HEK293 (cell line): ENCODE data around the gene GPATCH4.

Experiments
- CTCF ChIA-PET: fragments of 350-600 bp; formaldehyde crosslinking; extraction: SDS; loops from one replicate; lab custom pipeline; 2021; ENCODE audit warnings: antibody characterized with exemption; lab: Yijun Ruan, JAX
- POLR2A ChIA-PET: fragments of 300-600 bp; formaldehyde crosslinking; extraction: SDS; loops from one replicate; lab custom pipeline; 2020; ENCODE audit warnings: antibody characterized with exemption, inconsistent platforms; lab: Yijun Ruan, JAX
- H3K27ac ChIP-seq: fragments of 200-500 bp; sonication (Bioruptor generic); 2 replicates; pipeline ENCODE4 v1.5.1; 2014; ENCODE audit warnings: low read depth, low read length, control low read depth, inconsistent platforms; ENCODE audit errors: extremely low read depth
- H3K36me3 ChIP-seq, 2 experiments: fragments of 200-500 bp in 1 of 2; sonication (Bioruptor generic) in 1 of 2; 1 replicate in 1 of 2; 2 replicates in 1 of 2; pipeline ENCODE4 v1.5.1; 2014 to 2017; ENCODE audit warnings: inconsistent platforms in 2 of 2, low read length in 2 of 2; ENCODE audit not compliant: control insufficient read depth in 2 of 2, insufficient read depth in 1 of 2
- H3K4me1 ChIP-seq: fragments of 200-500 bp; sonication (Bioruptor generic); 2 replicates; pipeline ENCODE4 v1.5.1; 2014; ENCODE audit warnings: mild to moderate bottlenecking, low read length, inconsistent platforms; ENCODE audit not compliant: control insufficient read depth, insufficient read depth
- H3K4me3 ChIP-seq: 2 replicates; pipeline ENCODE4 v1.5.1; 2011; ENCODE audit warnings: low read depth, mild to moderate bottlenecking, control low read depth, low read length, moderate library complexity
- H3K9me3 ChIP-seq: fragments of 200-500 bp; sonication (Bioruptor generic); 2 replicates; pipeline ENCODE4 v1.5.1; 2014; ENCODE audit warnings: low read depth, low read length, inconsistent platforms; ENCODE audit not compliant: control insufficient read depth, insufficient read depth
- KLF16 ChIP-seq: fragments of 450-650 bp; formaldehyde crosslinking; IDR thresholded peaks from 2 replicates; pipeline ENCODE4 v1.5.1; 2017; ENCODE audit warnings: missing biosample characterization, missing genetic modification characterization
- ZBTB48 ChIP-seq: fragments of 450-650 bp; formaldehyde crosslinking; IDR thresholded peaks from 2 replicates; pipeline ENCODE4 v1.5.1; 2016; ENCODE audit warnings: missing biosample characterization, missing genetic modification characterization
- ZNF133 ChIP-seq: fragments of 450-650 bp; formaldehyde crosslinking; IDR thresholded peaks from 2 replicates; pipeline ENCODE4 v1.5.1; 2016; ENCODE audit warnings: missing biosample characterization, missing genetic modification characterization
- ZNF292 ChIP-seq: fragments of 450-650 bp; formaldehyde crosslinking; IDR thresholded peaks from 2 replicates; pipeline ENCODE4 v1.5.1; 2016; ENCODE audit warnings: low read depth, missing biosample characterization, missing genetic modification characterization, borderline replicate concordance
- ZNF324 ChIP-seq: fragments of 450-650 bp; formaldehyde crosslinking; IDR thresholded peaks from 2 replicates; pipeline ENCODE4 v1.5.1; 2016; ENCODE audit warnings: missing biosample characterization, missing genetic modification characterization
- ZNF404 ChIP-seq: fragments of 450-650 bp; formaldehyde crosslinking; IDR thresholded peaks from 2 replicates; pipeline ENCODE4 v1.5.1; 2017; ENCODE audit warnings: missing biosample characterization, missing genetic modification characterization
- ZNF529 ChIP-seq: fragments of 450-650 bp; formaldehyde crosslinking; IDR thresholded peaks from 2 replicates; pipeline ENCODE4 v1.5.1; 2017; ENCODE audit warnings: missing genetic modification characterization, missing biosample characterization; ENCODE audit not compliant: insufficient replicate concordance
- ZNF596 ChIP-seq: fragments of 450-650 bp; IDR thresholded peaks from 2 replicates; pipeline ENCODE4 v1.5.0; 2018; ENCODE audit warnings: missing biosample characterization, mild to moderate bottlenecking, missing genetic modification characterization, moderate library complexity
- ZNF610 ChIP-seq: fragments of 450-650 bp; formaldehyde crosslinking; IDR thresholded peaks from 2 replicates; pipeline ENCODE4 v1.5.1; 2016; ENCODE audit warnings: missing biosample characterization, missing genetic modification characterization, borderline replicate concordance
- ZNF707 ChIP-seq: fragments of 450-650 bp; formaldehyde crosslinking; IDR thresholded peaks from 2 replicates; pipeline ENCODE4 v1.5.1; 2016; ENCODE audit warnings: missing biosample characterization, missing genetic modification characterization
- ZNF747 ChIP-seq: fragments of 450-650 bp; formaldehyde crosslinking; IDR thresholded peaks from 2 replicates; pipeline ENCODE4 v1.5.1; 2016; ENCODE audit warnings: missing biosample characterization, missing genetic modification characterization
- ZNF768 ChIP-seq: fragments of 450-650 bp; formaldehyde crosslinking; IDR thresholded peaks from 2 replicates; pipeline ENCODE4 v1.5.1; 2018; ENCODE audit warnings: missing biosample characterization, mild to moderate bottlenecking, missing genetic modification characterization
- ZNF785 ChIP-seq: fragments of 450-650 bp; formaldehyde crosslinking; IDR thresholded peaks from 2 replicates; pipeline ENCODE4 v1.5.1; 2016; ENCODE audit warnings: missing biosample characterization, missing genetic modification characterization
- ZNF837 ChIP-seq: fragments of 450-650 bp; formaldehyde crosslinking; IDR thresholded peaks from 2 replicates; pipeline ENCODE4 v1.5.1; 2016; ENCODE audit warnings: missing biosample characterization, missing genetic modification characterization
- ZSCAN30 ChIP-seq: fragments of 450-650 bp; IDR thresholded peaks from 2 replicates; pipeline ENCODE4 v1.5.1; 2018; ENCODE audit warnings: missing biosample characterization, mild to moderate bottlenecking, missing genetic modification characterization, moderate library complexity
- TF ChIP-seq, protein P1 (sequence below): fragments of 450-650 bp; formaldehyde crosslinking; optimal IDR thresholded peaks from 2 replicates; pipeline ENCODE3; 2016; ENCODE audit warnings: missing biosample characterization, mild to moderate bottlenecking, missing genetic modification characterization
- TF ChIP-seq, protein P2 (sequence below): fragments of 450-650 bp; formaldehyde crosslinking; IDR thresholded peaks from 2 replicates; pipeline ENCODE4 v1.5.1; 2016; ENCODE audit warnings: missing biosample characterization, missing genetic modification characterization, low read depth
- TF ChIP-seq, protein P3 (sequence below): fragments of 450-650 bp; formaldehyde crosslinking; IDR thresholded peaks from 2 replicates; pipeline ENCODE4 v1.5.1; 2016; ENCODE audit warnings: missing biosample characterization, missing genetic modification characterization
- TF ChIP-seq, protein P4 (sequence below): fragments of 450-650 bp; formaldehyde crosslinking; IDR thresholded peaks from 2 replicates; pipeline ENCODE4 v1.5.0; 2017; ENCODE audit warnings: missing biosample characterization, missing genetic modification characterization, borderline replicate concordance
- TF ChIP-seq, protein P5 (sequence below): fragments of 450-650 bp; formaldehyde crosslinking; IDR thresholded peaks from 2 replicates; pipeline ENCODE4 v1.5.1; 2016; ENCODE audit warnings: missing biosample characterization, missing genetic modification characterization, low read depth
- TF ChIP-seq, protein P6 (sequence below): fragments of 450-650 bp; formaldehyde crosslinking; IDR thresholded peaks from 2 replicates; pipeline ENCODE4 v1.5.1; 2016; ENCODE audit warnings: missing biosample characterization, missing genetic modification characterization

GPATCH4 gene

DNA sequence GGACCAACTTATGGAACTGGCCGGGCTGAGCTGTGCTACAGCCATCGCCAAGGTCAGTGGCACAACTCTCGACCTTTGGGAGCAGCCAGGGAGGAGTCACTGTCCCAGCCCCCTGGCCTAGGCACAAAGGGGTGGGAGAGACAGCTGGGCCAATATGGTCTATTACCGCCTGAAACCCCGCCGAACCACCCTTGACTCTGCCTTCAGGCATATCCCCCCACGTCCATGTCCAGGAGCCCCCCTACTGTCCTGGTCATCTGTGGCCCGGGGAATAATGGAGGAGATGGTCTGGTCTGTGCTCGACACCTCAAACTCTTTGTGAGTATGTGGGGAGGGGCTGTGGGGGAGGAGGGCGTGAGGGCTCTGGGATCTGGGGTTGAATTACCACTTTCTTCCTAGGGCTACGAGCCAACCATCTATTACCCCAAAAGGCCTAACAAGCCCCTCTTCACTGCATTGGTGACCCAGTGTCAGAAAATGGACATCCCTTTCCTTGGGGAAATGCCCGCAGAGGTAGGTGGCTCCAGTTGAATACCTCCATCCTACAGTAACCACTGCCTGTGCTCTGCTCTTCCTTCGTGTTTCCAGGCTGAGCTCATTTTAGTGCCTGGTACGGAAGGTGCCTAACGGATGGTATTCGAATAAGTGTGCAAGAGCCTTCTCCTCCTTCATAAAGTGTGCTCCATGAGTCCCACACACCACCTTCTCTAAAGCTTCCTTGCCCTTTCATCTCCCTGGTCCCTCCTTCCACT, 8.9 kb downstream of the GPATCH4 start (continued):
- TF ChIP-seq ZNF768 (tag by site-specific recombination) (no peak), ZNF529 (tag by site-specific recombination) (no peak), ZNF785 (tag by site-specific recombination) (no peak), ZBTB48 (tag by site-specific recombination) (peak; percentile 72; the same call in 1 of the 2 replicates)

DNA sequence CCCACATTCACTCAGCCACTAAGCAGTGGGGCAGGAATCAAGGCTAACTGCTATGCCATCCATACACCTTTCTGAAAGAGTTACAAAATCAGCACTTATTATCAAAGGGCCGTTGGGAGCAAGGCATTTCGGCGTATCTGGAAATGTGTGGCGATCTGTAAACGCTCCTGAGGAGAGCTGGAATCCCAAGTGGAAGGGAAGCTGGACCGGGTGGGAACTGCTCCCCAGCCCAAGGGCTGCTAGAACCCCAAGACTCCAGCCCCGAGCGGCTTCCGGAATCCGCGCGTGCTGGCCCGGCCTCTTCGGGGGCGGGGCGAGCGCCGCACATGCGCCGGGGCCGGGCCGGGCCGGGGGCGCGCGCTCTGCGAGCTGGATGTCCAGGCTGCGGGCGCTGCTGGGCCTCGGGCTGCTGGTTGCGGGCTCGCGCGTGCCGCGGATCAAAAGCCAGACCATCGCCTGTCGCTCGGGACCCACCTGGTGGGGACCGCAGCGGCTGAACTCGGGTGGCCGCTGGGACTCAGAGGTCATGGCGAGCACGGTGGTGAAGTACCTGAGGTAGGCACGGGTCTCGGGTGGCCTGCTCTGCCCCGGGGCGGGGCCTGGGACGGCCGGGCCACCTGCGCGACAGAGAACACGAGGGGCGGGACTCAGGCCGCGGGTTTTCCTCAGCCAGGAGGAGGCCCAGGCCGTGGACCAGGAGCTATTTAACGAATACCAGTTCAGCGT, 9.7 kb downstream of the GPATCH4 start, which contains the start of gene NAXE:
Gene NAXE, plus strand, starts transcription at position 345 of the 726 bp plus-strand sequence. Its CDS starts 29 bp downstream, at position 374.
- ChIA-PET POLR2A (interaction anchor here (0.8 to 2.1 kb wide), 11 partner anchors 8 to 139 kb away, joined by 3 to 17 read pairs (median 4); partner anchors contain the start of genes GPATCH4 and MEF2D), CTCF (interaction anchor here (0.6 to 2.2 kb wide), 20 partner anchors 8 to 235 kb away, joined by 3 to 13 read pairs (median 4); partner anchors contain the start of genes GPATCH4 and HAPLN2)
- TF ChIP-seq, protein P1, sequence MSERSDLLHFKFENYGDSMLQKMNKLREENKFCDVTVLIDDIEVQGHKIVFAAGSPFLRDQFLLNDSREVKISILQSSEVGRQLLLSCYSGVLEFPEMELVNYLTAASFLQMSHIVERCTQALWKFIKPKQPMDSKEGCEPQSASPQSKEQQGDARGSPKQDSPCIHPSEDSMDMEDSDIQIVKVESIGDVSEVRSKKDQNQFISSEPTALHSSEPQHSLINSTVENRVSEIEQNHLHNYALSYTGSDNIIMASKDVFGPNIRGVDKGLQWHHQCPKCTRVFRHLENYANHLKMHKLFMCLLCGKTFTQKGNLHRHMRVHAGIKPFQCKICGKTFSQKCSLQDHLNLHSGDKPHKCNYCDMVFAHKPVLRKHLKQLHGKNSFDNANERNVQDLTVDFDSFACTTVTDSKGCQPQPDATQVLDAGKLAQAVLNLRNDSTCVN (tag by site-specific recombination): peak; percentile 86
- TF ChIP-seq ZNF404 (tag by site-specific recombination) (no peak), ZSCAN30 (peak; percentile 71; the same call in 1 of the 2 replicates), ZNF324 (tag by site-specific recombination) (no peak), ZNF292 (no peak), ZNF133 (tag by site-specific recombination) (no peak), ZNF707 (tag by site-specific recombination) (no peak), ZNF747 (tag by site-specific recombination) (no peak), KLF16 (tag by site-specific recombination) (peak; percentile 81), ZNF837 (no peak), ZBTB48 (tag by site-specific recombination) (no peak), ZNF610 (no peak), ZNF596 (tag by site-specific recombination) (no peak)
- TF ChIP-seq, protein P2, sequence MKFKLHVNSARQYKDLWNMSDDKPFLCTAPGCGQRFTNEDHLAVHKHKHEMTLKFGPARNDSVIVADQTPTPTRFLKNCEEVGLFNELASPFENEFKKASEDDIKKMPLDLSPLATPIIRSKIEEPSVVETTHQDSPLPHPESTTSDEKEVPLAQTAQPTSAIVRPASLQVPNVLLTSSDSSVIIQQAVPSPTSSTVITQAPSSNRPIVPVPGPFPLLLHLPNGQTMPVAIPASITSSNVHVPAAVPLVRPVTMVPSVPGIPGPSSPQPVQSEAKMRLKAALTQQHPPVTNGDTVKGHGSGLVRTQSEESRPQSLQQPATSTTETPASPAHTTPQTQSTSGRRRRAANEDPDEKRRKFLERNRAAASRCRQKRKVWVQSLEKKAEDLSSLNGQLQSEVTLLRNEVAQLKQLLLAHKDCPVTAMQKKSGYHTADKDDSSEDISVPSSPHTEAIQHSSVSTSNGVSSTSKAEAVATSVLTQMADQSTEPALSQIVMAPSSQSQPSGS: no peak
- TF ChIP-seq, protein P3, sequence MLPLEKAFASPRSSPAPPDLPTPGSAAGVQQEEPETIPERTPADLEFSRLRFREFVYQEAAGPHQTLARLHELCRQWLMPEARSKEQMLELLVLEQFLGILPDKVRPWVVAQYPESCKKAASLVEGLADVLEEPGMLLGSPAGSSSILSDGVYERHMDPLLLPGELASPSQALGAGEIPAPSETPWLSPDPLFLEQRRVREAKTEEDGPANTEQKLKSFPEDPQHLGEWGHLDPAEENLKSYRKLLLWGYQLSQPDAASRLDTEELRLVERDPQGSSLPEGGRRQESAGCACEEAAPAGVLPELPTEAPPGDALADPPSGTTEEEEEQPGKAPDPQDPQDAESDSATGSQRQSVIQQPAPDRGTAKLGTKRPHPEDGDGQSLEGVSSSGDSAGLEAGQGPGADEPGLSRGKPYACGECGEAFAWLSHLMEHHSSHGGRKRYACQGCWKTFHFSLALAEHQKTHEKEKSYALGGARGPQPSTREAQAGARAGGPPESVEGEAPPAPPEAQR (tag by site-specific recombination): no peak
- TF ChIP-seq, protein P4, sequence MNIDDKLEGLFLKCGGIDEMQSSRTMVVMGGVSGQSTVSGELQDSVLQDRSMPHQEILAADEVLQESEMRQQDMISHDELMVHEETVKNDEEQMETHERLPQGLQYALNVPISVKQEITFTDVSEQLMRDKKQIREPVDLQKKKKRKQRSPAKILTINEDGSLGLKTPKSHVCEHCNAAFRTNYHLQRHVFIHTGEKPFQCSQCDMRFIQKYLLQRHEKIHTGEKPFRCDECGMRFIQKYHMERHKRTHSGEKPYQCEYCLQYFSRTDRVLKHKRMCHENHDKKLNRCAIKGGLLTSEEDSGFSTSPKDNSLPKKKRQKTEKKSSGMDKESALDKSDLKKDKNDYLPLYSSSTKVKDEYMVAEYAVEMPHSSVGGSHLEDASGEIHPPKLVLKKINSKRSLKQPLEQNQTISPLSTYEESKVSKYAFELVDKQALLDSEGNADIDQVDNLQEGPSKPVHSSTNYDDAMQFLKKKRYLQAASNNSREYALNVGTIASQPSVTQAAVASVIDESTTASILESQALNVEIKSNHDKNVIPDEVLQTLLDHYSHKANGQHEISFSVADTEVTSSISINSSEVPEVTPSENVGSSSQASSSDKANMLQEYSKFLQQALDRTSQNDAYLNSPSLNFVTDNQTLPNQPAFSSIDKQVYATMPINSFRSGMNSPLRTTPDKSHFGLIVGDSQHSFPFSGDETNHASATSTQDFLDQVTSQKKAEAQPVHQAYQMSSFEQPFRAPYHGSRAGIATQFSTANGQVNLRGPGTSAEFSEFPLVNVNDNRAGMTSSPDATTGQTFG (tag by site-specific recombination): no peak
- TF ChIP-seq, protein P5, sequence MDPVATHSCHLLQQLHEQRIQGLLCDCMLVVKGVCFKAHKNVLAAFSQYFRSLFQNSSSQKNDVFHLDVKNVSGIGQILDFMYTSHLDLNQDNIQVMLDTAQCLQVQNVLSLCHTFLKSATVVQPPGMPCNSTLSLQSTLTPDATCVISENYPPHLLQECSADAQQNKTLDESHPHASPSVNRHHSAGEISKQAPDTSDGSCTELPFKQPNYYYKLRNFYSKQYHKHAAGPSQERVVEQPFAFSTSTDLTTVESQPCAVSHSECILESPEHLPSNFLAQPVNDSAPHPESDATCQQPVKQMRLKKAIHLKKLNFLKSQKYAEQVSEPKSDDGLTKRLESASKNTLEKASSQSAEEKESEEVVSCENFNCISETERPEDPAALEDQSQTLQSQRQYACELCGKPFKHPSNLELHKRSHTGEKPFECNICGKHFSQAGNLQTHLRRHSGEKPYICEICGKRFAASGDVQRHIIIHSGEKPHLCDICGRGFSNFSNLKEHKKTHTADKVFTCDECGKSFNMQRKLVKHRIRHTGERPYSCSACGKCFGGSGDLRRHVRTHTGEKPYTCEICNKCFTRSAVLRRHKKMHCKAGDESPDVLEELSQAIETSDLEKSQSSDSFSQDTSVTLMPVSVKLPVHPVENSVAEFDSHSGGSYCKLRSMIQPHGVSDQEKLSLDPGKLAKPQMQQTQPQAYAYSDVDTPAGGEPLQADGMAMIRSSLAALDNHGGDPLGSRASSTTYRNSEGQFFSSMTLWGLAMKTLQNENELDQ (tag by site-specific recombination): no peak
- TF ChIP-seq, protein P6, sequence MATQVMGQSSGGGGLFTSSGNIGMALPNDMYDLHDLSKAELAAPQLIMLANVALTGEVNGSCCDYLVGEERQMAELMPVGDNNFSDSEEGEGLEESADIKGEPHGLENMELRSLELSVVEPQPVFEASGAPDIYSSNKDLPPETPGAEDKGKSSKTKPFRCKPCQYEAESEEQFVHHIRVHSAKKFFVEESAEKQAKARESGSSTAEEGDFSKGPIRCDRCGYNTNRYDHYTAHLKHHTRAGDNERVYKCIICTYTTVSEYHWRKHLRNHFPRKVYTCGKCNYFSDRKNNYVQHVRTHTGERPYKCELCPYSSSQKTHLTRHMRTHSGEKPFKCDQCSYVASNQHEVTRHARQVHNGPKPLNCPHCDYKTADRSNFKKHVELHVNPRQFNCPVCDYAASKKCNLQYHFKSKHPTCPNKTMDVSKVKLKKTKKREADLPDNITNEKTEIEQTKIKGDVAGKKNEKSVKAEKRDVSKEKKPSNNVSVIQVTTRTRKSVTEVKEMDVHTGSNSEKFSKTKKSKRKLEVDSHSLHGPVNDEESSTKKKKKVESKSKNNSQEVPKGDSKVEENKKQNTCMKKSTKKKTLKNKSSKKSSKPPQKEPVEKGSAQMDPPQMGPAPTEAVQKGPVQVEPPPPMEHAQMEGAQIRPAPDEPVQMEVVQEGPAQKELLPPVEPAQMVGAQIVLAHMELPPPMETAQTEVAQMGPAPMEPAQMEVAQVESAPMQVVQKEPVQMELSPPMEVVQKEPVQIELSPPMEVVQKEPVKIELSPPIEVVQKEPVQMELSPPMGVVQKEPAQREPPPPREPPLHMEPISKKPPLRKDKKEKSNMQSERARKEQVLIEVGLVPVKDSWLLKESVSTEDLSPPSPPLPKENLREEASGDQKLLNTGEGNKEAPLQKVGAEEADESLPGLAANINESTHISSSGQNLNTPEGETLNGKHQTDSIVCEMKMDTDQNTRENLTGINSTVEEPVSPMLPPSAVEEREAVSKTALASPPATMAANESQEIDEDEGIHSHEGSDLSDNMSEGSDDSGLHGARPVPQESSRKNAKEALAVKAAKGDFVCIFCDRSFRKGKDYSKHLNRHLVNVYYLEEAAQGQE: no peak

More for the DNA sequence above, 9.7 kb downstream of the GPATCH4 start, which contains the start of gene NAXE:
- Histone ChIP-seq H3K4me3 (peak within 1 kb of the TSS; percentile 85), H3K4me1 (no peaks in the 10 kb centered on the region), H3K9me3 (no peaks in the 10 kb centered on the region), H3K27ac (peak within 1 kb of the TSS; percentile 83), H3K36me3 (peaks cover 0 to 43% of the 10 kb centered on the region in 2 experiments; a peak in 1 of 3 replicates)
